Activated T-cell treated with anti-CD3 and anti-CD28 coated beads, Interleukin-2, amount 50 U/mL, for 1 hour (primary cell): ENCODE data around the gene KRTAP19-5.
"Not testable (repeated sequence)": the region's sequence is repeated elsewhere in the genome, so short reads cannot be mapped to it uniquely, and the experiment has no call there.

Experiments used
- DNase-seq: peaks from one replicate; pipeline ENCODE4 v3.0.0-alpha.2; 2020

Gene KRTAP19-5

GRCh38 chr21:30502041-30502440 is at the start of gene KRTAP19-5:
KRTAP19-5 (minus strand) TSS chr21:30502141; CDS start chr21:30502090, 51 bp downstream.
- DNase-seq, result no peak

GRCh38 chr21:30541764-30542163 is 39.8 kb upstream of the KRTAP19-5 start, which contains the start of gene KRTAP19-6:
KRTAP19-6 (minus strand) TSS chr21:30541864; CDS start chr21:30541833, 31 bp downstream.
- no peak for DNase-seq

GRCh38 chr21:30518876-30519275 is 16.9 kb upstream of the KRTAP19-5 start:
- DNase-seq, result no peak

- no peak for DNase-seq
These were observed 13.7 kb upstream of the KRTAP19-5 start for GRCh38 chr21:30515681-30516080.

GRCh38 chr21:30505621-30506205 is 3.8 kb upstream of the KRTAP19-5 start:
- DNase-seq, result not testable (repeated sequence)

- DNase-seq, result no peak
These were observed 4.9 kb downstream of the KRTAP19-5 start, which contains the start of gene KRTAP19-4 for GRCh38 chr21:30497065-30497464. KRTAP19-4 (minus strand) TSS chr21:30497165; CDS start chr21:30497110, 55 bp downstream.

- no peak for DNase-seq
These were observed 9.9 kb downstream of the KRTAP19-5 start, which contains the start of gene KRTAP19-3 for GRCh38 chr21:30491963-30492428. KRTAP19-3 (minus strand) TSS chr21:30492013; CDS start chr21:30491957, 56 bp downstream.

GRCh38 chr21:30487336-30487735 is 14.6 kb downstream of the KRTAP19-5 start, which contains the start of gene KRTAP19-2:
KRTAP19-2 (minus strand) TSS chr21:30487436; CDS start chr21:30487348, 88 bp downstream.
- DNase-seq, result no peak

- no peak for DNase-seq
These were observed 15.8 kb downstream of the KRTAP19-5 start for GRCh38 chr21:30486180-30486579.

GRCh38 chr21:30482130-30482529 is 19.8 kb downstream of the KRTAP19-5 start:
- DNase-seq, result no peak

- no peak for DNase-seq
These were observed 21.8 kb downstream of the KRTAP19-5 start, which contains the start of gene KRTAP19-1 for GRCh38 chr21:30480145-30480544. KRTAP19-1 (minus strand) TSS chr21:30480367; CDS start chr21:30480317, 50 bp downstream.

- DNase-seq, result no peak
These were observed 22.7 kb downstream of the KRTAP19-5 start for GRCh38 chr21:30479259-30479658.

- DNase-seq, result no peak
These were observed 23.9 kb downstream of the KRTAP19-5 start for GRCh38 chr21:30478004-30478403.

- DNase-seq, result no peak
These were observed 32.8 kb downstream of the KRTAP19-5 start for GRCh38 chr21:30468900-30469714.

GRCh38 chr21:30463713-30464112 is 38.2 kb downstream of the KRTAP19-5 start:
- no peak for DNase-seq
